Keratinocyte (primary cell): ENCODE results near the gene SOX2. TPM values are rescaled to one million over a fixed set of nuclear protein-coding genes. Genes with fewer than 3 reads are reported as not detected.

Experiments used
- DNase-seq: peaks from one replicate; pipeline ENCODE4 v3.0.0-alpha.2; 2011; ENCODE audit warnings: low read depth, missing footprints, low spot score
- FAIRE-seq: peaks from 2 replicates; lab custom pipeline; 2011; peaks lifted over from hg19 to GRCh38; lab: Jason Lieb, UNC
- H2AFZ ChIP-seq: 2 replicates; pipeline ENCODE4 v1.6.0; 2012; ENCODE audit warnings: low read length, control low read depth, inconsistent platforms; ENCODE audit not compliant: control insufficient read depth
- H3K27ac ChIP-seq: 2 replicates; pipeline ENCODE4 v1.5.1; 2011; ENCODE audit warnings: low read length; ENCODE audit not compliant: control insufficient read depth, insufficient read depth
- H3K27me3 ChIP-seq: 3 replicates; pipeline ENCODE4 v1.6.0; 2011; ENCODE audit warnings: low read length; ENCODE audit not compliant: control insufficient read depth, insufficient read depth; ENCODE audit errors: extremely low read depth
- H3K36me3 ChIP-seq, 2 experiments: 2 replicates in 1 of 2; 3 replicates in 1 of 2; pipeline ENCODE4 v1.5.1; 2011; ENCODE audit warnings: low read length in 2 of 2, mild to moderate bottlenecking in 1 of 2; ENCODE audit not compliant: control insufficient read depth in 2 of 2, insufficient read depth in 2 of 2; ENCODE audit errors: extremely low read depth in 1 of 2
- H3K4me1 ChIP-seq: 3 replicates; pipeline ENCODE4 v1.5.1; 2011; ENCODE audit warnings: low read length; ENCODE audit not compliant: control insufficient read depth, insufficient read depth; ENCODE audit errors: extremely low read depth
- H3K4me2 ChIP-seq: 3 replicates; pipeline ENCODE4 v1.6.0; 2011; ENCODE audit warnings: low read depth, low read length; ENCODE audit not compliant: control insufficient read depth, insufficient read depth; ENCODE audit errors: extremely low read depth
- H3K4me3 ChIP-seq, 3 experiments: fragments of 200-600 bp in 1 of 3; sonication (generic) in 1 of 3; 2 replicates in 2 of 3; 3 replicates in 1 of 3; pipeline ENCODE4 v1.5.1; 2011 to 2016; ENCODE audit warnings: low read length in 3 of 3, mild to moderate bottlenecking in 3 of 3, control low read depth in 2 of 3, inconsistent platforms in 1 of 3, low read depth in 1 of 3, mixed read lengths in 1 of 3, mixed run types in 1 of 3, moderate library complexity in 1 of 3; ENCODE audit not compliant: control insufficient read depth in 2 of 3, insufficient read depth in 2 of 3; ENCODE audit errors: extremely low read depth in 1 of 3
- H3K79me2 ChIP-seq: 2 replicates; pipeline ENCODE4 v1.6.0; 2012; ENCODE audit warnings: low read length; ENCODE audit not compliant: control insufficient read depth, insufficient read depth
- H3K9ac ChIP-seq: 3 replicates; pipeline ENCODE4 v1.6.0; 2011; ENCODE audit warnings: low read length; ENCODE audit not compliant: control insufficient read depth, insufficient read depth; ENCODE audit errors: extremely low read depth
- H3K9me1 ChIP-seq: 3 replicates; pipeline ENCODE4 v1.6.0; 2011; ENCODE audit warnings: low read length; ENCODE audit not compliant: control insufficient read depth, insufficient read depth; ENCODE audit errors: extremely low read depth
- H3K9me3 ChIP-seq: 2 replicates; pipeline ENCODE4 v1.5.1; 2012; ENCODE audit warnings: low read depth, low read length; ENCODE audit not compliant: control insufficient read depth
- H4K20me1 ChIP-seq: 3 replicates; pipeline ENCODE4 v1.6.0; 2011; ENCODE audit warnings: low read length; ENCODE audit not compliant: control insufficient read depth, insufficient read depth; ENCODE audit errors: extremely low read depth
- EZH2 ChIP-seq: IDR thresholded peaks from one replicate; pipeline ENCODE4 v1.6.1; 2012; ENCODE audit warnings: inconsistent platforms, mild to moderate bottlenecking, low read length, moderate library complexity
- dilution Hi-C: fragments of 300-500 bp; cut with MboI; formaldehyde crosslinking; loops from one replicate; pipeline ENCODE4 v1.7.0; 2020; ENCODE audit warnings: low sequenced_read_pairs; ENCODE audit not compliant: extremely low pct_ligation_motif_present
- polyA plus RNA-seq, 5 experiments: library from polyadenylated mRNA; depleted of rRNA in 3 of 5; stranded (reverse) in 3 of 5; stranded (forward) in 1 of 5; unstranded in 1 of 5; fragments of >200 nt; gene quantifications; 1 replicate in 1 of 5; 2 replicates in 3 of 5; 3 replicates in 1 of 5; pipeline versions ENCODE4 v1.2.1 to v1.2.3, GENCODE V29; 2011 to 2012; ENCODE audit warnings: missing spikeins in 2 of 5, low read depth in 1 of 5, low replicate concordance in 1 of 5
- TF ChIP-seq, protein P1 (sequence below), 3 experiments: IDR thresholded peaks in 1 of 3; conservative IDR thresholded peaks in 1 of 3; optimal IDR thresholded peaks in 1 of 3; 2 replicates in 2 of 3; 3 replicates in 1 of 3; pipeline versions ENCODE3 to v1.5.1; 2011; ENCODE audit warnings: low read length in 3 of 3, mild to moderate bottlenecking in 3 of 3, moderate library complexity in 2 of 3, control low read depth in 1 of 3, inconsistent platforms in 1 of 3; ENCODE audit not compliant: insufficient read depth in 2 of 3; ENCODE audit errors: extremely low read depth in 1 of 3

The SOX2 gene
- polyA plus RNA-seq, 1 donor (not counting 4 experiments of a cell fraction or from before 2014, with no cell fraction given): not detected

DNA sequence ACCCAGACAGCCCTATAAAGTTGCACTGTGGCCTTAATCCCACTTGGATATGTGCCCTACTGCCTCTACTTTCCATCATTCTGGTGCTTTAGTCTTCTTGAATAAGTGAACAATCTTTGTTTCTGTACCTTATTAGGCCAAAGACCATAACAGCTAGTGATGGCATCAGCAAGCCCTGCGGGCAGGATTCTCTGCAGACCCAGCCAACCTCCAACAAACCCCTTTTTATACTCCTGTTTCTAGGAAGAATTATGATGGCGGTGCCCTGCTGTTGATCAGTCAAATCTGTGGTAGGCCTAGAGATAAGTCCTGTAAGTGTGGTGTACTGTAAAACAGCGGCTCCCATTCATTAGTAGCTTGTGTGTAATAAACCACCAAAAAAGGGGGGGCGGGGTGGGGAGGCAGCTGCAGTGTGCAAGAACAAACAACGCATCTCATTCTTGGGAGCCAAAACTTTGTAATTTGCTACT, 40.5 kb downstream of the SOX2 start:
- Histone ChIP-seq H2AFZ (no peak overlapping the region), H3K9me3 (no peaks in the 10 kb centered on the region), H3K4me3 (no peak overlapping the region), H3K79me2 (no peaks in the 10 kb centered on the region), H3K27ac (no peak overlapping the region), H3K36me3 (no peaks in the 10 kb centered on the region), H3K27me3 (no peaks in the 10 kb centered on the region), H4K20me1 (no peaks in the 10 kb centered on the region), H3K4me2 (no peak overlapping the region), H3K4me1 (no peaks in the 10 kb centered on the region), H3K9ac (no peak overlapping the region), H3K9me1 (no peaks in the 10 kb centered on the region)
- no peak for FAIRE-seq
- no peak for TF ChIP-seq EZH2
- TF ChIP-seq, protein P1, sequence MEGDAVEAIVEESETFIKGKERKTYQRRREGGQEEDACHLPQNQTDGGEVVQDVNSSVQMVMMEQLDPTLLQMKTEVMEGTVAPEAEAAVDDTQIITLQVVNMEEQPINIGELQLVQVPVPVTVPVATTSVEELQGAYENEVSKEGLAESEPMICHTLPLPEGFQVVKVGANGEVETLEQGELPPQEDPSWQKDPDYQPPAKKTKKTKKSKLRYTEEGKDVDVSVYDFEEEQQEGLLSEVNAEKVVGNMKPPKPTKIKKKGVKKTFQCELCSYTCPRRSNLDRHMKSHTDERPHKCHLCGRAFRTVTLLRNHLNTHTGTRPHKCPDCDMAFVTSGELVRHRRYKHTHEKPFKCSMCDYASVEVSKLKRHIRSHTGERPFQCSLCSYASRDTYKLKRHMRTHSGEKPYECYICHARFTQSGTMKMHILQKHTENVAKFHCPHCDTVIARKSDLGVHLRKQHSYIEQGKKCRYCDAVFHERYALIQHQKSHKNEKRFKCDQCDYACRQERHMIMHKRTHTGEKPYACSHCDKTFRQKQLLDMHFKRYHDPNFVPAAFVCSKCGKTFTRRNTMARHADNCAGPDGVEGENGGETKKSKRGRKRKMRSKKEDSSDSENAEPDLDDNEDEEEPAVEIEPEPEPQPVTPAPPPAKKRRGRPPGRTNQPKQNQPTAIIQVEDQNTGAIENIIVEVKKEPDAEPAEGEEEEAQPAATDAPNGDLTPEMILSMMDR (optimal IDR thresholded peaks at IDR 0.05 in 1 of 3, IDR thresholded peaks at IDR 0.05 in 1 of 3, conservative IDR thresholded peaks at IDR 0.05 in 1 of 3; ENCODE audit: extremely low read depth in 1 of 3, insufficient read depth in 2 of 3, low read length in 3 of 3): no peak
- DNase-seq: no peak
- dilution Hi-C loops: no loop called here

DNA sequence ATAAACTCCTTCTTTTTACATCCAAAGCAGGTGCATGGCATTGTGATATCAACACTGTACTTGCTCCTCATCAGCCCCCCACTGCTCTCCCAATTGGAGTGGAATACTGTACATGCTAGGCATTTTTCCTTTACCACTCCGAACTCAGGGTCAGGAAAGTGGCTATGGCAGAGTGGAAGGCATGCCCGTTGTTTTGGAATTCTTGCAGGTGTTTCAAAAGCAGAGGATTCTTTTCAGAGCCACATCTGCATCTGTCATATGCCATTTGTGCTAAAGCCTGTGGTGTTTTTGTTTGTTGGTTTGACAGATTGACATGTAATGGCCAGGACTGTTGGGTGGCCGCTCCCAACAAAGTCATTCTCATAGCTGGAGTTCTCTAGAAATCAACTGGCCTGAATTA, 41.7 kb downstream of the SOX2 start:
- no peak overlapping the region for H2AFZ ChIP-seq
- no peak for FAIRE-seq
- dilution Hi-C loops: no loop called here
- no peak overlapping the region for H3K4me2 ChIP-seq
- TF ChIP-seq, protein P1 (optimal IDR thresholded peaks at IDR 0.05 in 1 of 3, IDR thresholded peaks at IDR 0.05 in 1 of 3, conservative IDR thresholded peaks at IDR 0.05 in 1 of 3; ENCODE audit: extremely low read depth in 1 of 3, insufficient read depth in 2 of 3, low read length in 3 of 3): no peak
- TF ChIP-seq EZH2: no peak
- H3K4me3 ChIP-seq: no peak overlapping the region
- H3K27me3 ChIP-seq: no peaks in the 10 kb centered on the region
- DNase-seq: no peak
- no peaks in the 10 kb centered on the region for H3K9me3 ChIP-seq
- H3K79me2 ChIP-seq: no peaks in the 10 kb centered on the region
- no peaks in the 10 kb centered on the region for H3K4me1 ChIP-seq
- no peak overlapping the region for H3K9ac ChIP-seq
- no peaks in the 10 kb centered on the region for H3K36me3 ChIP-seq
- no peaks in the 10 kb centered on the region for H4K20me1 ChIP-seq
- H3K9me1 ChIP-seq: no peaks in the 10 kb centered on the region
- no peak overlapping the region for H3K27ac ChIP-seq
